Activated naive CD8-positive, alpha-beta T cell (primary cell): ENCODE measurements around the gene PBX3.

Experiments
- H3K27ac Mint-ChIP-seq: one replicate; pipeline ENCODE4 v1.8.0; 2021; ENCODE audit warnings: mixed read lengths
- H3K27me3 Mint-ChIP-seq: one replicate; pipeline ENCODE4 v1.8.0; 2021; ENCODE audit warnings: mixed read lengths
- H3K36me3 Mint-ChIP-seq: one replicate; pipeline ENCODE4 v1.8.0; 2021; ENCODE audit warnings: mixed read lengths
- H3K4me1 Mint-ChIP-seq: one replicate; pipeline ENCODE4 v1.8.0; 2021; ENCODE audit warnings: low read depth, mixed read lengths
- H3K4me3 Mint-ChIP-seq: one replicate; pipeline ENCODE4 v1.8.0; 2021; ENCODE audit warnings: mild to moderate bottlenecking, mixed read lengths
- H3K9me3 Mint-ChIP-seq: one replicate; pipeline ENCODE4 v1.8.0; 2021; ENCODE audit warnings: low read depth, mixed read lengths

PBX3 gene

DNA sequence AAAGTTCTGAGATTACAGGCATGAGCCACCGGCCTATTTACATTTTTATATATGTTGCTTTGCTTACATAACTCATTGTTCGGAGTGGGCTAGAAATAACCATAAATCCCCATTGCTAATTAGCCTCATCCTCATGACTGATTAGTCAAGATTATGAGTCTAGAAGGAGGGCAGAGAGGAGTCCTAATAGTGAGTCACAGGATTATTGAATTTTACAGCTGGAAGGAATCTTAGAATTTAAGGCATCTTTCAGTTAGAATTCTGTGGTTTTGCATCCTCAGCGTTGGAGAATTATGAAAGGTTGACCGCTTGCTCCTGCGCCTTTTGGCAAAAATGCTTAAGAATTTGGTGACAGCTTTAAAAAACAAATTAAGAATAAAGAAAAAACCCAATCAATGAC is 2.6 kb upstream of the PBX3 start:
- Mint-ChIP-seq H3K4me1 (peaks cover 17% of the 10 kb centered on the region), H3K36me3 (no peaks in the 10 kb centered on the region), H3K27ac (no peak overlapping the region), H3K27me3 (no peaks in the 10 kb centered on the region), H3K9me3 (no peaks in the 10 kb centered on the region), H3K4me3 (peak overlapping the region; percentile 14)

DNA sequence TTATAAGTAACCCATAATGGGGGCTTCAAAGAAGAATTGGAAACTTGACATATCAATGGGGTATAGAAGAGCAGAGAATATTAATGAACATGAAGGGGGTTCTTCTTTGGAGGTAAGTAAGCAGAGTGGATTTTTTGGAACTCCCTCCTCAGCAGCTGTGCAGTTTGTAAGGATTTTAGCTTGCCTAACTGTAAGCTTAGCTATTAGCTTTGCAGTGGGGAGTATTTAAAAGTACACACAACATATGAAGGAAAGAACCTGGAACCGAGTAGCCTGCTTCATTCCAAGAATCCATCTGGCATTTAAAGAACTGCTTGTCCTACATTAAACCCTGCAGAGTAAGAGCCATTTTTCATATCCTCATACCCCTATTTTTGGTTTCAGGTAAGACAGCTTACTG is 2.2 kb upstream of the PBX3 start:
- H3K36me3 Mint-ChIP-seq = no peaks in the 10 kb centered on the region
- peaks cover 18% of the 10 kb centered on the region for H3K4me1 Mint-ChIP-seq
- no peaks in the 10 kb centered on the region for H3K27me3 Mint-ChIP-seq
- H3K4me3 Mint-ChIP-seq = peak overlapping the region; percentile 93
- no peaks in the 10 kb centered on the region for H3K9me3 Mint-ChIP-seq
- no peak overlapping the region for H3K27ac Mint-ChIP-seq

DNA sequence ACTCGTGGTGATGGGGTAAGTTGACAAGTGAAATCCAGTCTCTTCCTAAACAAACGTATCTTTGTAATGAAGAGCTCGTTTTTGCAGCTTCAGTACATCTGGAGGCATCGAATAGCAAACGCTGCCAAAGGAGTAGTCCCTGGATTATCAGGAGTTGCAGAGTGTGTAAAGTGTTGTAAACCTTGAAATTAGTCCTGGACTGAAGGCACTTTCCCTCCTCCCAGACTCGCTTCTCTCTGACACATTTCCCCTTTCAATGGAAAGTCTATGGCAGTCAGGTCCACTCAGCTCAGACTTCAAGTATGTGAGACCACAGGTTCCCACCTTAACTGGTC is 1.5 kb upstream of the PBX3 start:
- H3K4me3 Mint-ChIP-seq = peak overlapping the region; percentile 93
- H3K9me3 Mint-ChIP-seq = no peaks in the 10 kb centered on the region
- H3K4me1 Mint-ChIP-seq = peaks cover 24% of the 10 kb centered on the region
- no peak overlapping the region for H3K27ac Mint-ChIP-seq
- H3K36me3 Mint-ChIP-seq = no peaks in the 10 kb centered on the region
- no peaks in the 10 kb centered on the region for H3K27me3 Mint-ChIP-seq

DNA sequence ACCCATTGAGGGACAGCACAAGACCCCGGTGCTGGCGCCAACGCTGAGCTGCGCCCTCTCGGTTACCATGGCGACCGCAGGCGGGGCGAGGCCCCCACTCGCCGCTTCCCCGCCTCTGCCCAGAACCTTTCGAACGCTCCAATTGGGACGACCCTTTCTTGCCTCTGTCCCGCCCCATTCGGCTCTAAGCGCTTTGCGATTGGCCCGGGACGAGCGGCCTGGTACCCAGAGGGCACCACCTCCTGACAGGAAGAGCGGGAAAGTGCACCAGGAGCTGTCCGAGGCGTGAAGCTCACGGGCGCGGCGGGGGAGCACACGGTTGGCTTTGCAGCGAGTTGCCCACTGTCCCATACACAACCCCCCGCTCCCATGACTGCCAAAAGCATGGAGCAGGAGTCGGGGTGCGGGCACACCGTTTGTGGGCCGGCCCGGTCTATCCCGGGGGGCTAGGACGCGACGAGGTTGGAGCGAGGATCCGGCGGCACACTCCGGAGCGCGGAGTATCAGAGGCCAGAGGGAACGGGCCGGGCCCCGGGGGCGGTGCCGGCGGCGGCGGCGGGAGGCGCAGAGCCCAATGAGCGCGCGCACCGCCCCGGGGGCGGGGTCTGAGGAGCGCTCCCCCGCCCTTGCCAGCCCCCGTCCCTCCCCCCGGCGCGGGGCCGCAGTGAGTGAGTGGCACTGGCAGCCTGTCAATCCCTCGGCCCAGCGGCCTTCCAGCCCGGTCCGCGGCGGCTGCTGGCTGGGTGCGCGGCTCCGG is 978 bp upstream of the PBX3 start:
- peak overlapping the region; percentile 95 for H3K27ac Mint-ChIP-seq
- no peaks in the 10 kb centered on the region for H3K9me3 Mint-ChIP-seq
- no peaks in the 10 kb centered on the region for H3K36me3 Mint-ChIP-seq
- peaks cover 26% of the 10 kb centered on the region for H3K4me1 Mint-ChIP-seq
- H3K27me3 Mint-ChIP-seq = no peaks in the 10 kb centered on the region
- H3K4me3 Mint-ChIP-seq = peak overlapping the region; percentile 93

DNA sequence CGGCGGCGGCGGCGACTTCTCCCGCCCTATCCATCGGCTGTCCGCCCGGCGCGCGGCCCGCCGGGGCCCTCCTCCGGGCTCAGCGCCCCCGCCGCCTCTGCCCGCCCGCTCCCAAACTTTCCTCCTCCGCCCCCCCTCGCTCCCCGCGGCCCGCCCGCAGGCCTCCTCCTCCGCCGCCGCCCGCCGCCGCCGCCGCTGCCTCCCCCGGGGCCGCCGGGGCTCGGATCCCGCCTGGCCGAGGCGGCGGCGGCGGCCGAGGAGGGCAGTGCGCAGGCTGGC is 460 bp upstream of the PBX3 start:
- H3K4me1 Mint-ChIP-seq = peaks cover 26% of the 10 kb centered on the region
- no peak overlapping the region for H3K4me3 Mint-ChIP-seq
- no peaks in the 10 kb centered on the region for H3K9me3 Mint-ChIP-seq
- H3K27me3 Mint-ChIP-seq = no peaks in the 10 kb centered on the region
- H3K27ac Mint-ChIP-seq = no peak overlapping the region
- no peaks in the 10 kb centered on the region for H3K36me3 Mint-ChIP-seq

DNA sequence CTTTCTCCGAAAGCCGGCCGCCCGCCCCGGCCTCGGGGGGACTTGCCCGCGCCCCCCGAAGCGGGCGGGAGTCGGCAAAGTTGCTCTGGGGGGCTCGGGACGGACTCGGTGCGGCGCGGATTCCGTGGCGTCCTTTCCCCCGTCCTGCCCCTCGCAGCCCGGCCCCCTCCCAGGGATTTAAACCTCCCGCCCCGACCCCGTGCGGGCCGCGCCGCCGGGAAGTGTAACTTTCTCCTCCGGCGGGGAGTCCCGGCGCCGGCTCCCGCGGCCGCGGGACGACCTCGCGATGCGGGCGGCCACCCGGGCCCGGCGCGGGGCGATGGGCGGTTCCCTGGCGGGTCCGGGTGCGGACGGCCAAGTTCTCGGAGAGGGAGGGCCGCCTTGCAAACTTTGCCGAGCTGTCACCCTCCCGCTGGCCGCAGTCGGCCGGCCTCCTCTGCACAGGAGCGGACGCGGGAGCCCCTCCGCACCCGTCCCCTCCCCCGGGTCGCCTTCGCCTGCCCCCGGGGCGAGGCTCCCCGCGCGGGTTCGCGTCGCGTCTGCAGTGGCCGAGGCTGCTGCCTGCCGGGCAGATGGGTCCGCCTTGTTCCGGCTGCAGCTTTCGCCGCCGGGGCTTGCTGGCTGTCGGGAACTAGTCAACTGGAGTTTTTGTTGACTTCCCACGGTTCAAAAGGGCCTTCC is 732 bp downstream of the PBX3 start:
- Mint-ChIP-seq H3K36me3 (peaks cover 2% of the 10 kb centered on the region), H3K27me3 (no peaks in the 10 kb centered on the region), H3K27ac (peak overlapping the region; percentile 75), H3K9me3 (no peaks in the 10 kb centered on the region), H3K4me3 (peak overlapping the region; percentile 90), H3K4me1 (peaks cover 31% of the 10 kb centered on the region)

DNA sequence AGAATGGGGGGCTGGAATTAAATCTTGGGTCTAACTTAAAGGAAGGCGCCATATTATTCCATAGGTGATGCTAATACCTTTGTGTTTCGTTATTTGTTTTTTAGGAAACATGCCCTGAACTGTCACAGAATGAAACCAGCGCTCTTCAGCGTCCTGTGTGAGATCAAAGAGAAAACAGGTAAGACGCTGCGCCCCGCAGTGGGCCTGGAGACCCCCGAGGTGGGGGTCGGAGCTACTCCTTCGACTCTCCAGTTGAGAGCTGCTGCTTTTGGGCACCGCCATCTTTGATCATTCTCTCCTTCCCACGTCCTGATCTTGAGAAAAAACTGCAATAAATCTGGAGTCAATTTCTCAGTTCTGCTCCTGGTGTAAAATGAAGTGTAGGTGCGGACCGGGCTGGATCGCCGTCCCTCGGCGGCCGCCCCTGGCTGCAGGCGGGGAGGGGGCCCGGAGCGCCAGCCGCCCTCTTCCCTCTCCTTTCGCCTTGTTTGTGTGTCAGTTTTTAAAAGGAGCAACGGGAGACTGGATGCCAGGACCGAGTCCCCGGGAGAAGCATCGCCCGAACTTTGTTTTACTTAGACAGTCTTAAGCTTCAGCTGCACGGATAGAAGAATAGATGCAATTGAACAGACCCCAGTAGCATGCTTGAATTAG is 1.4 kb downstream of the PBX3 start:
- Mint-ChIP-seq H3K4me1 (peaks cover 31% of the 10 kb centered on the region), H3K4me3 (peak overlapping the region; percentile 90), H3K27me3 (no peaks in the 10 kb centered on the region), H3K27ac (peak overlapping the region; percentile 75), H3K9me3 (no peaks in the 10 kb centered on the region), H3K36me3 (peaks cover 2% of the 10 kb centered on the region)

DNA sequence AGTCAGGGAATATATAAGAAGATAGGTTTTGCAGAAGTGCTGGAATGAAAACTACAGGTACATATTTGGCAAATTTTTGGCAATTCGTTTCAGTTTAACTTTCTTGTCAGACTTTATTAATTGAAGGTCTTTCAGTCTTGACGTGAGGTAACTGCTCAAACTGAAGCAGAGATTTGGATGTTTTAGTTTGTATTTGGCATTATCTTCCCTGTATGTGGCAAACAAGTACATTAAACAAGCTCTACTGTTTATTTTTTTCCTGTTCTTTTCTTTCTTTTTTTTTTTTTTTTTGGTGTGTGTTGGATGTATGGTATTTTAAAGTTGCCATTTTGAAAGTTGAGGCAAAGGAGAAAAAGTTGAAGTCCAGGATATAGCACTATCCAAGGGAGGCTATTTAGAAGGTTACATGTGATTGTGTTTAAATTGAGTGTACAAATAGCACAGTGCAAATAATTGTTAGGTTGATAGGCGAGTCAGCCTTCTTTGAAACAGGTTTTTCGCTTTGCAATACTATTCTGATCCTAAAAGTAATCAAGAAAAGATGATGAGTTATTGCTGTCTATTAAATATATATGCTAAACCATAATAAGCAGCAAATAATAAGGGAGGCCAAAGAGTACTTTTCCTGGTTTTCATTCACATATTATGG is 2.2 kb downstream of the PBX3 start:
- H3K4me3 Mint-ChIP-seq = peak overlapping the region; percentile 90
- H3K9me3 Mint-ChIP-seq = no peaks in the 10 kb centered on the region
- H3K36me3 Mint-ChIP-seq = peaks cover 2% of the 10 kb centered on the region
- H3K27me3 Mint-ChIP-seq = no peaks in the 10 kb centered on the region
- peaks cover 33% of the 10 kb centered on the region for H3K4me1 Mint-ChIP-seq
- H3K27ac Mint-ChIP-seq = peak overlapping the region; percentile 13

DNA sequence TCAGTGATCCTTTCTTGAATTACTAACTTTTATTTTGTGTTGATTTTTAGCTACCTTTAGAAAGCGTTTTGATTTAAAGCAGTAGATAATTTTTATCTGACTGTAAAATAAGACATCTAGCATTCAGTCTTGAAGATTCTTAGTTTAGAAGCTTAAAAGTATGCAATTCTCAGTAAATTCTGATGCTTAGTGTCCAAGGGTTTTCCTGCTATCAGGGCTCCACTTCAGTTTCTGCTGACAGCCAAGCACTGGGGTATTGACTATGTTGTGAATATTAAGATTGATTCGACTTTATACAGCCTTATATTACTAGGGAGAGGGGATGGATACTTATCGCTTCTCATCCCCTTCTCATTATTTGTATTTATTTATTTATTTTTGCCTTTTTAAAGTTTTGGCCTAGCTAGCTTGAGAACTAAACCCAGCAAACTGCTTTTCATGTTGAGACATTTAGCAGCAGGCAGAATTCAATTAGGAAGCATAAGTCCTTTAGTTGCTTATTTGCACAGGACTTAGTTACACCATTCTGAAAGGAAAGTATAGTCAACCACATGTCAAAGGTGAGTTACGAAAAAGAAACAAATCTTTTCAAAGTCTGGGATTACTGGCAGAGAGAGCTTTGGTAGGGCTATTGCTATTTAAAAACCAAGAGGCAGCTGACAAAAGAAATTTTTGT is 2.9 kb downstream of the PBX3 start:
- Mint-ChIP-seq H3K36me3 (peaks cover 2% of the 10 kb centered on the region), H3K4me1 (peaks cover 33% of the 10 kb centered on the region), H3K9me3 (no peaks in the 10 kb centered on the region), H3K27ac (no peak overlapping the region), H3K4me3 (no peak overlapping the region), H3K27me3 (no peaks in the 10 kb centered on the region)

DNA sequence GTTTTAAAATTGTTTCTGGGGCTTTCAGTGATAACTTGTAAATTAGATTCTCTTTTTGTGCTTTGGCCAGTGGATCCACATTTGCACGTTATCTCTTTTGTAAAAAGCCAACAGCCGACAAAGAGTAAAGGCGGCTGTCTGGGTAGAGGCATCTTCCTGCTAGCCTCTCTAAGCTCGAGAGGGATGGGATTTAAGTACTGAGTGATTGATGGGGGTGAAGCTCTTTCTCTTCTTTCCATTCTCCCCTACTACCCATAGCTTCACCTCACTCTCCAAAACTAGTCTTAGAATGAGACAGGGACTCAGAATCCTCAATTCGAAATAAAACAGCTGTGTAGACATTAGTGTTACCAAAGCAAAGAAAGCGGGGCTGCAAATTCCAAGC is 3.4 kb downstream of the PBX3 start:
- no peaks in the 10 kb centered on the region for H3K9me3 Mint-ChIP-seq
- peaks cover 29% of the 10 kb centered on the region for H3K4me1 Mint-ChIP-seq
- no peaks in the 10 kb centered on the region for H3K27me3 Mint-ChIP-seq
- no peak overlapping the region for H3K27ac Mint-ChIP-seq
- peaks cover 2% of the 10 kb centered on the region for H3K36me3 Mint-ChIP-seq
- H3K4me3 Mint-ChIP-seq = peak overlapping the region; percentile 36

DNA sequence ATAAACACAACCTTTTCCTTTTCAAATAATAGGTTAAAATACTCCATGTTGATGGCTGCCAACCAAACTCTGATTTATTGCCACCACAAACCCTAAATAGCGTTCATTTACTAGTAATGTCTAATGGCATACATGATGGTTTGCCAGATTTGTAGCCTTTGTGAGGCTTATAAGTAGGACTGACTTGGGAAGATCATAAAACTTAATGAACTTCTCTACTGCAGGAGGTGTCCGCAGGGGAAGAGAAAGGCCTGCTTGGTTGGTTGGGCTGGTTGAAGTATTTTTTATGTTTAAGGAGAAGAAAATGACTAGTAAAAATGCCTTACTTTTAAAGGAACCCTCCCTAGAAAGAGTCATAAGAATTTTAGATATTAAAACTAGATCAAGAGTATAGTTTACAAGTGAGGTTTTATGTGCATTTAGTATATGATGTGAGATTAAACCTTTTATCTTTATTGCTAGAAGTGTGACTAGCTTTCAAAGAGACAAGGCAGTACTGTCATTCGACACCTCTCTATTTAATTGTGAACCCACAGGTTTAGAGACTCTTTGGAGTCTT is 5.0 kb downstream of the PBX3 start:
- no peaks in the 10 kb centered on the region for H3K9me3 Mint-ChIP-seq
- no peaks in the 10 kb centered on the region for H3K27me3 Mint-ChIP-seq
- peaks cover 27% of the 10 kb centered on the region for H3K4me1 Mint-ChIP-seq

DNA sequence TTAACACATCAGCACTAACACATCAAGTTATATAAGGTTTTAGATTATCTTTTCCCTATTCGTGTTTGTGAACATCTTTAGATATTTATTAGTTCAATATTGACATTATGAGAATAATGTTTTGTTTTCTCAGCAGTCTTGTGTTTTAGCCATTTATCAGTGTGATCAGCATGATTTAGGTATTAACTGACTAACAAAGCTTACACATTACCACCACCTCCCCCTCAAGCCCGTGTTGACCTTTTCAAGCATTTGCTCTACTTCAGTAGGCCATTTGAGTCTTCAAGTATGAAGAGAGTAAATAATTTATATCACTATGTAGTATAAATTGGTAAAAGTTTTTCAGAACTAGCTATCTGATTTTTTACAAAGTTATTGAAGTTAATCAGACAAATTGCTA is 6.9 kb downstream of the PBX3 start:
- Mint-ChIP-seq H3K9me3 (no peaks in the 10 kb centered on the region), H3K27ac (no peak overlapping the region)

More for the DNA sequence above, 5.0 kb downstream of the PBX3 start:
- Mint-ChIP-seq H3K4me3 (no peak overlapping the region), H3K36me3 (peaks cover 2% of the 10 kb centered on the region), H3K27ac (no peak overlapping the region)

DNA sequence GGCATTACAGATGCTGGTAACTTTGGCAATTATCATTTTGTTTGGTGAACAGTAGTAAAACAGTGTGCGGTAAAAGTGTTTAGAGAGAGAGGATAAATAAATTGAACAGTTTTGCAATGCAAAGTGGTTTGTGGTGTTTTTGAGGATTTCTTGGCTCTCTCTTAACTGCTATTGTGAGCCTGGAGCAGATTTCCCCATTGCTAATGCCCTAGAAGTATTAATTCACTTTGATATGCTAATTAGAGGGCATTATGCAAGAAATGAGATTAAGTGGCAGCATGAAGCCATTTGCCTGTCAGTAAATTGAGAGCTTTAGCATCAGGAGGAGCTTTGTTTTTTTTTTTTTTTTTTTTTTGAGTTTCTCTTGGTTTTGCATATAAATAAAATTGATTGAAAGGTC is 8.2 kb downstream of the PBX3 start:
- no peak overlapping the region for H3K27ac Mint-ChIP-seq
- H3K27me3 Mint-ChIP-seq = no peaks in the 10 kb centered on the region
- peaks cover 33% of the 10 kb centered on the region for H3K4me1 Mint-ChIP-seq
- no peaks in the 10 kb centered on the region for H3K9me3 Mint-ChIP-seq
- H3K36me3 Mint-ChIP-seq = peaks cover 2% of the 10 kb centered on the region
- no peak overlapping the region for H3K4me3 Mint-ChIP-seq

More for the DNA sequence above, 6.9 kb downstream of the PBX3 start:
- Mint-ChIP-seq H3K4me1 (peaks cover 33% of the 10 kb centered on the region), H3K27me3 (no peaks in the 10 kb centered on the region), H3K36me3 (peaks cover 2% of the 10 kb centered on the region), H3K4me3 (no peak overlapping the region)

DNA sequence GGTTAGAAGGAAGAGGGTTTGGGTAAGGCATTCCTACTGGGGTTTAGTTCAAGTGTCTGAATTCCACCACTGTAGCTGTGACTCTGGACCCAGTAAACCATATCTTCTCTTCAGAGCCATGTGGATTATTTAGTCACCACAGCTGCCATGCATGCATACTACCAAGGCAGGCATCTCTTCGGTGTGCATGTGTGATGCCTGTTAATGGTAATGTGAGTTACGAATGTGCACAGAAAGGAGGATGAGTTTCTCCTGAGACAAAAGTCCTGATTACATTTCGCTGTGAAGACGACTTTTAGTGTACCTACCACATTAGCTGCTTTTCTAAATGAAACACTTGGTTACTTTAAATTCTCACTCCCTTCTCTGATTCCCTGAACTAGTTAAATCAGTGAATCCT is 9.3 kb downstream of the PBX3 start:
- Mint-ChIP-seq H3K4me1 (peaks cover 28% of the 10 kb centered on the region), H3K4me3 (no peak overlapping the region), H3K27me3 (no peaks in the 10 kb centered on the region), H3K27ac (no peak overlapping the region), H3K36me3 (peaks cover 2% of the 10 kb centered on the region), H3K9me3 (no peaks in the 10 kb centered on the region)
